Loucy (cell line): ENCODE measurements around the gene SECISBP2.

Experiments
- EZH2phosphoT487 ChIP-seq: fragments of 200-600 bp; IDR thresholded peaks from 2 replicates; pipeline ENCODE4 v1.6.1; 2018; ENCODE audit warnings: antibody characterized with exemption, mild to moderate bottlenecking, moderate library complexity, borderline replicate concordance
- TF ChIP-seq, protein P1 (sequence below): fragments of 200-600 bp; sonication (generic); conservative IDR thresholded peaks from 2 replicates; pipeline ENCODE4 v1.5.1; 2014; ENCODE audit warnings: mild to moderate bottlenecking, antibody characterized with exemption, low read length

DNA sequence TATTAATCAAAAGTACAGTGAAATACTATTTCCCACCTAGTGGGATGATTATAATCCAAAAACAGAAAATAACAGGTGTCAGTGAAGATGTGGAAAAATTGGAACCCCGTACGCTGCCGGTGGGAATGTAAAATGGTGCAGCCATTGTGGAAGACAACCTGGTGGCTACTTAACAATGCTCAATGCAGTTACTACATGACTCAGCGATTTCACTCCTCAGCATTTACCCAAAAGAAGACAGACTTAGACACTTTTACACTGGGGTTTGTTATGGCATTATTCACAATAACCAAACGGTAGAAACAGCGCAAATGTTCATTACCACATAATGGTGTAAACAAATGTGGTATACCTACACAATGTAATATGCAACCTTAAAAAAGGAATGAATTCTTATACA lies 23.9 kb downstream of the SECISBP2 start:
- no peak for TF ChIP-seq EZH2phosphoT487
- TF ChIP-seq, protein P1, sequence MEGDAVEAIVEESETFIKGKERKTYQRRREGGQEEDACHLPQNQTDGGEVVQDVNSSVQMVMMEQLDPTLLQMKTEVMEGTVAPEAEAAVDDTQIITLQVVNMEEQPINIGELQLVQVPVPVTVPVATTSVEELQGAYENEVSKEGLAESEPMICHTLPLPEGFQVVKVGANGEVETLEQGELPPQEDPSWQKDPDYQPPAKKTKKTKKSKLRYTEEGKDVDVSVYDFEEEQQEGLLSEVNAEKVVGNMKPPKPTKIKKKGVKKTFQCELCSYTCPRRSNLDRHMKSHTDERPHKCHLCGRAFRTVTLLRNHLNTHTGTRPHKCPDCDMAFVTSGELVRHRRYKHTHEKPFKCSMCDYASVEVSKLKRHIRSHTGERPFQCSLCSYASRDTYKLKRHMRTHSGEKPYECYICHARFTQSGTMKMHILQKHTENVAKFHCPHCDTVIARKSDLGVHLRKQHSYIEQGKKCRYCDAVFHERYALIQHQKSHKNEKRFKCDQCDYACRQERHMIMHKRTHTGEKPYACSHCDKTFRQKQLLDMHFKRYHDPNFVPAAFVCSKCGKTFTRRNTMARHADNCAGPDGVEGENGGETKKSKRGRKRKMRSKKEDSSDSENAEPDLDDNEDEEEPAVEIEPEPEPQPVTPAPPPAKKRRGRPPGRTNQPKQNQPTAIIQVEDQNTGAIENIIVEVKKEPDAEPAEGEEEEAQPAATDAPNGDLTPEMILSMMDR: no peak
